Astrocyte (in vitro differentiated cells and primary cell): ENCODE measurements around the gene NKAP.

Experiments used
- CTCF ChIP-seq: IDR thresholded peaks from 2 replicates; pipeline ENCODE4 v1.5.1; 2011; ENCODE audit warnings: low read depth, mild to moderate bottlenecking, inconsistent platforms, low read length, moderate library complexity; ENCODE audit not compliant: insufficient read depth
- EZH2 ChIP-seq: IDR thresholded peaks from 2 replicates; pipeline ENCODE4 v1.6.1; 2012; ENCODE audit warnings: mild to moderate bottlenecking, low read length, inconsistent platforms; ENCODE audit not compliant: insufficient read depth

- TF ChIP-seq CTCF: no peak
- TF ChIP-seq EZH2: no peak
Measured at GRCh38 chrX:119982145-119982544, 38.6 kb upstream of the NKAP start.
